Measurements from ENCODE around the gene PPIAL4G. TPM values are rescaled to one million over a fixed set of nuclear protein-coding genes. Genes with fewer than 3 reads are reported as not detected.
"Not testable (repeated sequence)": the region's sequence is repeated elsewhere in the genome, so short reads cannot be mapped to it uniquely, and the experiment has no call there.

PPIAL4G gene
- total RNA-seq, result 0.09 and 0.17 TPM in 2 replicates

DNA sequence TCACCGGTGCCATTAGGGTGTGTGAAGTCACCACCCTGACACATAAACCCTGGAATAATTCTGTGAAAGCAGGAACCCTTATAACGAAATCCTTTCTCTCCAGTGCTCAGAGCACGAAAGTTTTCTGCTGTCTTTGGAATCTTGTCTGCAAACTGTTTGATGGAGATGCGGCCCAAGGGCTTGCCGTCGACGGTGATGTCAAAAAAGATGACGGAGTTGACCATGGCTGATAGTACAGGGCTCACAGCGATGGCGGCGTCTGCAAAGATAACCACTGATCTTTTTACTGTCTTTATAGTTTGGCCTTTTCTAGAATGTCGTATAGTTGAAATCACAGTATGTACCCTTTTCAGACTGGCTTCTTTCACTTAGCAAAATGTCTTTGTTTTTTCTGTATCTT, at the start of gene PPIAL4G:
TSS of gene PPIAL4G (minus strand) at position 274 of the 400 bp plus-strand sequence. CDS start at position 224, 50 bp downstream.
- H3K27me3 Mint-ChIP-seq; H3K4me1 Mint-ChIP-seq; intact Hi-C loops (cut with micrococcal nuclease); DNase-seq; H3K9me3 Mint-ChIP-seq; H3K27ac Mint-ChIP-seq; H3K36me3 Mint-ChIP-seq (ENCODE audit: low read depth); H3K4me3 Mint-ChIP-seq: not testable (repeated sequence)

- H3K27me3 Mint-ChIP-seq; H3K27ac Mint-ChIP-seq; H3K9me3 Mint-ChIP-seq; H3K36me3 Mint-ChIP-seq (ENCODE audit: low read depth); H3K4me1 Mint-ChIP-seq; H3K4me3 Mint-ChIP-seq; intact Hi-C loops (cut with micrococcal nuclease); DNase-seq: not testable (repeated sequence)
These were observed 49.1 kb upstream of the PPIAL4G start for GRCh38 chr1:148532158-148532557.

DNA sequence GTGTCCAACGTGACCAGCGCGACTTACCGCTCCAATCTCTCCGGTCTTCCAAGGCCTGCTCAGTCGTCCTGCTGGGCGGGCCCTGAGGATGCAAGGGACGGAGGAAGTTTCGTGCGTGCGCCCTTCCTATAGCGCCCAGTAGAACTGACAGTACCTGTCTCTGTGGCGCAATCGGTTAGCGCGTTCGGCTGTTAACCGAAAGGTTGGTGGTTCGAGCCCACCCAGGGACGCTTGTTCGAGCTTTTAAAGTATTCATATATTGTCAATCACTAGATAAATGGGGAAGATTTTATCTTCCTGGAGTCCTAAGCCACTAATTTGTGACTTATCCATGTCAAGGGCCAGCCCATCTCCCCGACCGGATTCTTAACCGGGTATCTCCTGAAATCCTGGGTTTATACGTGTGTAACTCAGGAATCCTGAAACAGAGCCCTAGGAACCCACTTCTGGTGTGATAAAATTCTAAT, 46.0 kb upstream of the PPIAL4G start:
- intact Hi-C loops (cut with micrococcal nuclease), result loop anchor here (10.0 kb wide), 1 partner anchor 154 kb away; no protein-coding TSS in a partner anchor
- not testable (repeated sequence) for H3K36me3 Mint-ChIP-seq (ENCODE audit: low read depth); H3K27me3 Mint-ChIP-seq; H3K4me1 Mint-ChIP-seq; H3K9me3 Mint-ChIP-seq
- H3K27ac Mint-ChIP-seq, result peak overlapping the region; percentile 9
- peak; percentile 88 for DNase-seq
- H3K4me3 Mint-ChIP-seq, result peak overlapping the region; percentile 64

DNA sequence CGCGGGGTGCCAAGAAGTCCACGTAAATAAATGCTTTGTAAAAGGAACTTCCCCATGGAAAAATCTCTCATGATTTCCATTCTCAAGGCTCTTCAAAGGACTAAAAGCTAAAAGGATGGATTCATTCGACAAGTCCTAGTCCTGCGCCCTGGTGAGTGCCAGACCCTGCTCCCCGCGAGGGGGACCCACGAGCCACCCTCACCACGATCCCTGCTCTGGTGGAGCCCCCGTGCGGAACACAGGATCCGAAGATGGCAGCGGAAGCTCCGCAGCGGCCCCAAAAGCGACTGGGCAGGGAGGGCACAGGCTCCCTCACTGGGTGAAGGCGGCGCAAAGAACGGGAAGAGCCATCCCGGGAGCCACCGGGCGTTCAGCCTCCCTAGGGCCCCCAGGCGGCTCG, 45.5 kb upstream of the PPIAL4G start:
- H3K27me3 Mint-ChIP-seq; H3K36me3 Mint-ChIP-seq (ENCODE audit: low read depth); H3K4me1 Mint-ChIP-seq; H3K9me3 Mint-ChIP-seq; H3K4me3 Mint-ChIP-seq; H3K27ac Mint-ChIP-seq: not testable (repeated sequence)
- DNase-seq, result peak; percentile 83
- intact Hi-C loops (cut with micrococcal nuclease), result loop anchor here (10.0 kb wide), 1 partner anchor 154 kb away; no protein-coding TSS in a partner anchor

DNA sequence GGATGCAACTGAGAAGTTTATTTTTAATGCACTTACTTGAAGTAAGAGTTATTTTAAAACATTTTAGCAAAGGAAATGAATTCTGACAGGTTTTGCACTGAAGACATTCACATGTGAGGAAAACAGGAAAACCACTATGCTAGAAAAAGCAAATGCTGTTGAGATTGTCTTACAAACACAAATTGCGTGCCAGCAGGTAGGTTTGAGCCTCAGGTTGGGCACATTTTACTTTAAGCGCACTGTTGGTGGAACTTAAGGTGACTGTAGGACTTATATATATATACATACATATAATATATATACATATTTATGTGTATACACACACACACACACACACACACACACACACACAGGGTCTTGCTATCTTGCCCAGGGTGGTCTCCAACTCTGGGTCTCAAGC, 43.5 kb upstream of the PPIAL4G start:
- H3K4me3 Mint-ChIP-seq; H3K9me3 Mint-ChIP-seq; H3K27me3 Mint-ChIP-seq; H3K27ac Mint-ChIP-seq; H3K36me3 Mint-ChIP-seq (ENCODE audit: low read depth): not testable (repeated sequence)
- DNase-seq, result peak; percentile 62
- peaks cover 16% of the 10 kb centered on the region for H3K4me1 Mint-ChIP-seq
- intact Hi-C loops (cut with micrococcal nuclease), result loop anchor here (10.0 kb wide), 1 partner anchor 152 kb away; no protein-coding TSS in a partner anchor

- not testable (repeated sequence) for H3K27me3 Mint-ChIP-seq; H3K36me3 Mint-ChIP-seq (ENCODE audit: low read depth); H3K9me3 Mint-ChIP-seq
- H3K4me1 Mint-ChIP-seq, result peaks cover 14% of the 10 kb centered on the region
- DNase-seq, result peak; percentile 76
- H3K27ac Mint-ChIP-seq, result peak overlapping the region; percentile 93
- intact Hi-C loops (cut with micrococcal nuclease), result loop anchor here (10.0 kb wide), 1 partner anchor 149 kb away; no protein-coding TSS in a partner anchor
- H3K4me3 Mint-ChIP-seq, result peak overlapping the region; percentile 90
These were observed 40.4 kb upstream of the PPIAL4G start for GRCh38 chr1:148523205-148524144.

DNA sequence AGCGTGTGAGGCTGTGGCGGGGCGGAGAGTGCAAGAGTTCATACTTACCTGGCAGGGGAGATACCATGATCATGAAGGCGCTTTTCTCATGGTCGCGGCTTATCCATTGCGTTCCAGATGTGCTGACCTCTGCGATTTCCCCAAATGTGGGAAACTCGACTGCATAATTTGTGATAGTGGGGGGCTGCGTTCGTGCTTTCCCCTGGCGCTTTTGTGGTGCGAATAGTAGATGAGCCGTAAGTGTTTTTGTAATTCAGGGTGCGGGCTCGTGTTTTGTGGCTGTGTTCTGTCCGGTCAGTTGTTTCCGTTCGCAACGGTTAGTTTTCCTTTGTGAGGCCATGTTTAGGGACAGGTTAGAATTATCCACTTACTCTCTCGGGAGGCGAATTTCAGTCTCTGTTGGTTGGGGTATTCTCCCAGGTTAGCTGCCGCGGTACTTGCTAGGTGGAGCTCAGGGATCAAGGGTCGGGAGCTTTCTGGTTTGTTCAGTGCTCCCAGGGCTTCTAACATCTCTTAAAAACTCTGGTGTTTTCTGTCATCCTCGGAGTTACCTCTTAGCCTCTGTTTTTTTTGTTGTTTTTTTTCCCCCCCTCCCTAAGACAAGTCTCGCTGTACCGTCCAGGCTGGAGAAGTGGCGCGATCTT, 39.6 kb upstream of the PPIAL4G start:
- Mint-ChIP-seq H3K4me3 (peak overlapping the region; percentile 90), H3K27ac (peak overlapping the region; percentile 93), H3K4me1 (peaks cover 13% of the 10 kb centered on the region)
- H3K27me3 Mint-ChIP-seq; H3K36me3 Mint-ChIP-seq (ENCODE audit: low read depth); H3K9me3 Mint-ChIP-seq: not testable (repeated sequence)
- intact Hi-C loops (cut with micrococcal nuclease), result loop anchor here (10.0 kb wide), 1 partner anchor 148 kb away; no protein-coding TSS in a partner anchor
- DNase-seq, result peak; percentile 96

GRCh38 chr1:148522072-148522471, 39.0 kb upstream of the PPIAL4G start:
- intact Hi-C loops (cut with micrococcal nuclease), result loop anchor here (10.0 kb wide), 1 partner anchor 147 kb away; no protein-coding TSS in a partner anchor
- H3K27me3 Mint-ChIP-seq; H3K36me3 Mint-ChIP-seq (ENCODE audit: low read depth); H3K9me3 Mint-ChIP-seq: not testable (repeated sequence)
- Mint-ChIP-seq H3K4me1 (peaks cover 13% of the 10 kb centered on the region), H3K4me3 (peak overlapping the region; percentile 90), H3K27ac (peak overlapping the region; percentile 93)
- peak; percentile 95 for DNase-seq

GRCh38 chr1:148514310-148514709, 31.2 kb upstream of the PPIAL4G start:
- DNase-seq; intact Hi-C loops (cut with micrococcal nuclease); H3K27me3 Mint-ChIP-seq; H3K9me3 Mint-ChIP-seq; H3K4me3 Mint-ChIP-seq; H3K27ac Mint-ChIP-seq; H3K36me3 Mint-ChIP-seq (ENCODE audit: low read depth): not testable (repeated sequence)
- peaks cover 12% of the 10 kb centered on the region for H3K4me1 Mint-ChIP-seq

DNA sequence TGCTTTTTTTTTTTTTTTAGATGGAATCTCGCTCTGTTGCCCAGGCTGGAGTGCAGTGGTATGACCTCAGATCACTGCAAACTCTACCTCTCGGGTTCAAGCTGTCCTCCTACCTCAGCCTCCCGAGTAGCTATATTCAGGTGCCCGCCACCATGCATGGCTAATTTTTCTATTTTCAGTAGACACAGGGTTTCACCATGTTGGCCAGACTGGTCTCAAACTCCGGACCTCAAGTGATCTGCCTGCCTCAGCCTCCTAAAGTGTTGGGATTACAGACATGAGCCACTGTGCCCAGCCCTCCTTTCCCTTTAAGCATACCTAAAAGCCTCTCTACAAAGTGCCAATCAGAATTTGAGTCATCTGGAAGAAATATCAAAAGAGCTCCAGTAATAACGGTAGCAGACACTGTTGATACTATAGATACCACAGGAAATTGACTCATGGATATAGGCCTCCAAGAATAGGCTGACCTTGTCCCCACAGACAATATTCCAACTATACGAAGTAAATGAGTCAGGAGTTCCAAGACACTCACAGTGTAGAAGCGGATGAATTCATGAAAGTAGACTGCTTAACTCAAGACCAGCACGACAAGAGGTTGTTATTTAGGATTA, 29.6 kb upstream of the PPIAL4G start:
- Mint-ChIP-seq H3K27ac (peak overlapping the region; percentile 34), H3K4me1 (peaks cover 11% of the 10 kb centered on the region)
- H3K4me3 Mint-ChIP-seq; H3K9me3 Mint-ChIP-seq; H3K36me3 Mint-ChIP-seq (ENCODE audit: low read depth); H3K27me3 Mint-ChIP-seq; intact Hi-C loops (cut with micrococcal nuclease): not testable (repeated sequence)
- DNase-seq, result peak; percentile 56

- DNase-seq; H3K36me3 Mint-ChIP-seq (ENCODE audit: low read depth); H3K4me3 Mint-ChIP-seq; H3K27ac Mint-ChIP-seq; intact Hi-C loops (cut with micrococcal nuclease); H3K27me3 Mint-ChIP-seq; H3K4me1 Mint-ChIP-seq; H3K9me3 Mint-ChIP-seq: not testable (repeated sequence)
These were observed 10.8 kb upstream of the PPIAL4G start for GRCh38 chr1:148493933-148494332.

GRCh38 chr1:148481134-148481533, 2.0 kb downstream of the PPIAL4G start:
- H3K27ac Mint-ChIP-seq; H3K36me3 Mint-ChIP-seq (ENCODE audit: low read depth): not testable (repeated sequence)

DNA sequence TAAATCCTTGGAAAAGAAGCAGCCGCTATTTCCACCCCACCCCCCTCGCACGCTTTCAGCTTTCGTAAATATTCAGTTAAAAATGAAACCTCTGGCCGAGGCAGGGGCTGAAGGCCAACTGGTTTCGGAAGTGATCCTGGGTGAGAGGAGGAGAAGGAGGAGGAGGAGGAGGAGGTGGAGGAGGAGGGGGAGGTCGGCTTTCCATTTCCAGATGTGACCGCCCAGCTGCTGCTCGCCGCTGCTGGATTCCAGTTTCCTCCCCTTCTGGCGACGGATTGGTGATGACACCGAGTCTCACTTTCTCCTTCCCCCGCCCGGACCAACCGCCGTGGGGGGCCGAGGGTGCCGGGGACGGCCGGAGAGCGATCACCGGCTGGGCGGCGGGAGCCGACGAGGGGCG, 23.4 kb downstream of the PPIAL4G start:
- H3K27ac Mint-ChIP-seq, result peak overlapping the region; percentile 75
- H3K4me3 Mint-ChIP-seq, result peak overlapping the region; percentile 79
- H3K27me3 Mint-ChIP-seq; H3K36me3 Mint-ChIP-seq (ENCODE audit: low read depth); DNase-seq; intact Hi-C loops (cut with micrococcal nuclease); H3K9me3 Mint-ChIP-seq; H3K4me1 Mint-ChIP-seq: not testable (repeated sequence)

More at GRCh38 chr1:148481134-148481533, 2.0 kb downstream of the PPIAL4G start:
- H3K27me3 Mint-ChIP-seq; intact Hi-C loops (cut with micrococcal nuclease); H3K4me1 Mint-ChIP-seq; H3K4me3 Mint-ChIP-seq; H3K9me3 Mint-ChIP-seq: not testable (repeated sequence)
- peak; percentile 85 for DNase-seq

All from activated CD4-positive, alpha-beta T cell treated with anti-CD3 and anti-CD28 coated beads, Interleukin-2, amount 10 ng/mL, durations not matched to agents 24 days and 14 days (primary cell).